Neural cell (in vitro differentiated cells): ENCODE data around the gene ARMC9.

Experiments
- CTCF ChIP-seq: fragments of 450-650 bp; IDR thresholded peaks from 2 replicates; pipeline ENCODE4 v1.5.1; 2014; ENCODE audit warnings: antibody characterized with exemption, mild to moderate bottlenecking, moderate library complexity; ENCODE audit not compliant: poor library complexity, severe bottlenecking
- EP300 ChIP-seq: fragments of 450-650 bp; conservative IDR thresholded peaks from 2 replicates; pipeline ENCODE4 v1.6.1; 2014; ENCODE audit warnings: antibody characterized with exemption, mild to moderate bottlenecking, moderate library complexity; ENCODE audit not compliant: poor library complexity, severe bottlenecking
- EZH2 ChIP-seq: fragments of 200-600, 300-800 bp; shearing (Covaris generic), sonication (generic); IDR thresholded peaks from 2 replicates; pipeline ENCODE4 v1.6.1; 2014; ENCODE audit warnings: antibody characterized with exemption, low read length, borderline replicate concordance, mild to moderate bottlenecking; ENCODE audit not compliant: insufficient read depth, poor library complexity, severe bottlenecking
- MXI1 ChIP-seq: fragments of 450-650 bp; conservative IDR thresholded peaks from 2 replicates; pipeline ENCODE4 v1.6.1; 2014; ENCODE audit warnings: antibody characterized with exemption, mild to moderate bottlenecking; ENCODE audit not compliant: poor library complexity, severe bottlenecking
- POLR2AphosphoS5 ChIP-seq: IDR thresholded peaks from 2 replicates; pipeline ENCODE4 v1.6.1; 2012
- RAD21 ChIP-seq: fragments of 450-650 bp; conservative IDR thresholded peaks from 2 replicates; pipeline ENCODE4 v1.6.1; 2014; ENCODE audit warnings: antibody characterized with exemption, mild to moderate bottlenecking, moderate library complexity
- REST ChIP-seq: IDR thresholded peaks from 2 replicates; pipeline ENCODE4 v1.6.1; 2012; ENCODE audit warnings: borderline replicate concordance
- TAF1 ChIP-seq: IDR thresholded peaks from 2 replicates; pipeline ENCODE4 v1.6.1; 2012; ENCODE audit warnings: low read depth

- no peak for TF ChIP-seq CTCF
- TF ChIP-seq REST = no peak
- no peak for TF ChIP-seq RAD21
- no peak for TF ChIP-seq EP300
- no peak for TF ChIP-seq EZH2
- no peak for TF ChIP-seq TAF1
- no peak for TF ChIP-seq POLR2AphosphoS5
- TF ChIP-seq MXI1 = no peak
Observed at GRCh38 chr2:231294571-231295362, 96.3 kb downstream of the ARMC9 start.
